Activated T-cell treated with anti-CD3 and anti-CD28 coated beads for 48 hours (primary cell): ENCODE measurements around the gene XRRA1.
"Not testable (repeated sequence)": the region's sequence is repeated elsewhere in the genome, so short reads cannot be mapped to it uniquely, and the experiment has no call there.

Experiments used
- DNase-seq: peaks from one replicate; pipeline ENCODE4 v3.0.0-alpha.2; 2020; ENCODE audit warnings: low read depth

Gene XRRA1

DNA sequence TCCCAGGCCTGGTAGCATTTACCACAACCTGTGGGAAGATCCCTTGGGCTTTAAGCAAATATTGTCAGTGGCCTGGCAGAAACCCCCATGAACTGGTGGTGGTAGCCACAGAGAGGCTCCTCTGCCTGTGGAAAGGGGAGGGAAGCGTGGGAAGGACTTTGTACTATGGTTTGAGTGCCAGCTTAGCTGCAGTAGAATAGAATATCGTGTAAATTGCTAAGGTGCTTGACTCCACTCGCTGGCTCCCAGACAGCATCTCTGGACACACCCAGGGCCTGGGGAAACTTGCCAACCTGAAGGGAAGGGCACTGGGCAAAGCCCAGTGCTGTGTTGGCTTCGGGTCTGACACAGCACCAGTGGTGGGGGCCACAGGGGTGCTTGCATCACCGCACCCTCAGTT is 52.6 kb downstream of the XRRA1 start:
- no peak for DNase-seq

DNA sequence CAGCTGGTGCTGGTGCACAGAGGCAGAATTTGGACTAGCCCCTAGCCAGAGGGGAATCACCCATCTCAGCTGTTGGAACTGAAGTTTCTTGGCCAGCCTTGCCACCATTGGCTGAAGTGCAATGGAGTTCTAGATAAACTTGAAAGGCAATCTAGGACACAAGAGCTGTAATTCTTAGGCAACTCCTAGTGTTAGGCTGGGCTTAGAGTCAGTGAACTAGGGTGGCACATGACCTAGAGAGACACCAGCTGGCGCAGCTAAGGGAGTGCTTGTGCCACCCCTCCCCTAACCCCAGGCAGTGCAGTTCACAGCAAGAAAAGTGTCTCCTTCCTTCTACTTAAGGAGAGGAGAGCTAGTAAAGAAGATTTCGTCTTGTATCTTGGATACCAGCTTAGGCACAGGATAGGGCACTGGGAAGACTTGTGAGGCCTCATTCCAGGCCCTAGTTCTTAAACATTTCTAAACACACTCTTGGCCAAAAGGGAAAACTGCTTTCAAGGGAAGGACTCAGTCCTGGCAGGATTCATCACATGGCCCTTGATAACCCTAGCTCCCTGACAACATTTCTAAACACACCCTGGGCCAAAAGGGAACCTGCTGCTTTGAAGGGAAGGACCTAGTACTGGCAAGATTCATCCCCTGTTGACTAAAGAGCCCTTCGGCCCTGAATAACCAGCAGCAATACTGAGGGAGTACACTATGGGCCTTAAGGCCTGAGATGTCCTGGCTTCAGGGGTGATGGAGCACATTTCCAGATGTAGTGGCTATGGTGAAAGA is 53.4 kb downstream of the XRRA1 start:
- DNase-seq, result no peak

GRCh38 chr11:74893015-74893414 is 55.9 kb downstream of the XRRA1 start:
- not testable (repeated sequence) for DNase-seq

DNA sequence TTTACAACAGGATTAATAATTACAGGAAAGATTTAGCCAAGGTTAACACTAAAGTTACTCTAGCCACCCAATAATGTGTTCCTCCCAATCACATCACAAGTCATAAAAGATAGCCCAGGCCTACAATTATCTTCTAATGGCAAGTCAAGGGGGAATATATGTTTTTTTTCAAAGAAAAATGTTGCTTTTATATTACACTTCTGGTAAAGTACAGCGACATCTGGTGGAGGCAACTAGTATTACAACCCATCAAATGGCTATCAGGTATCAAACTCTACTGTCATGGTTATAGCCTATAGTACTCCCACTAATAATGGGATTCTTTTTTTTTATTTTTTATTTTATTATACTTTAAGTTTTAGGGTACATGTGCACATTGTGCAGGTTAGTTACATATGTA is 71.8 kb downstream of the XRRA1 start:
- no peak for DNase-seq

- no peak for DNase-seq
Measured at GRCh38 chr11:74871037-74871436, 77.9 kb downstream of the XRRA1 start.

DNA sequence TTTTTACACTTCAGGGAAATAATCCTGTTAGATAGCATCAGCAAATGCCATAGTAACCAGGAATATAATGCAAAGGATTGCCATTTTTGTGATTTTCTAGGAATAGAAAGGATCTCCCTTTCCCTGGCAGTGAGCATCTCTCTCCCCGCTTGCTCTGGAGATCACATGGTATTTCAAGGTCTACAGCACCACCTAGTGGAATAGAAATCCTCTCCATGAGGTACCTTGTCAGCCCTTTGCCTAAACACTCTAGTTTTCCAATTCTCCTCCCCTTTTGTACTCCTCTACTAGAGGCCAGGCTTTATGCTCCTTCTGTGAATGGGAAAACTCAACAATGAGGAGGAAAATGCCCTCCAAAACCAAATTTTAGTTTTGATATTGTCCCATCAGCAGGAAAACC is 78.4 kb downstream of the XRRA1 start:
- no peak for DNase-seq

- DNase-seq, result no peak
Measured at GRCh38 chr11:74866557-74866956, 82.3 kb downstream of the XRRA1 start.

DNA sequence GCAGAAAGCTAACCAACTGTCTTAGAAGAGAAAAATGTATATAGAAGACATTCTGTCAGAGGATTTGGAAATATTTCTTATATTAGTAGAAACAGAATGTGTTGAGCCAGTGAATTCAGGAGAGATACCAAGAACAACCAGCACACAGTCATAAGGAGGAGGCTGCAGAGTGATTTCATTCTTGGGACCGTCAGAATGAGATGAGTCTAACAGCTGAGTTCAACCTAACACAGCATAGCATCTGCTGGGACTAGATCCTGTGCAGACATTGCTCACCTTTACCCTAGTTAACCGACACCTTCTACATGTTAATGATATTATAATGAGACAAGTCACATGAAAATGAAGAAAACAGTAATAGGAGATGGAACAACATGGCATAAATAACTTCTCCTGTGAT is 85.5 kb downstream of the XRRA1 start:
- no peak for DNase-seq

DNA sequence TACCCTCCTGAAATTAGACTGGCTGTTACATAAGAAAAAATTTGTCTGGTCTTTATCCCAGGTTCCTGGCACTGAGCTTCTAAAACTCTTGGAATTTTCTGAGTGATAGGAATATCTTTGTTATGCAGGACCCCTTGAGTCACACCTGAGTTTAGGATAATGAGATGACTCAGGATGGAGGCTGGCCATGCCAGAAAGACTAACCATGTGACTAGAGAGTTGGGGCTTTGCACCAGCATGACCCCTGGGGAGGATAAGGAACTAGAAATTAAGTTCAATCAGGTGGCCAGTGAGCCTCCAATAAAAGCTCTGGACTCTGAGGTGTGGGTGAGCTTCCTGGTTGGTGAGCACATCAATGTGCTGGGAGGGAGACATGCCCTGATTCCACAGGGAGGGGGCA is 88.1 kb downstream of the XRRA1 start:
- no peak for DNase-seq

GRCh38 chr11:74853223-74853622 is 95.7 kb downstream of the XRRA1 start:
- no peak for DNase-seq

GRCh38 chr11:74849525-74850391 is 99.1 kb downstream of the XRRA1 start:
- DNase-seq, result no peak

DNA sequence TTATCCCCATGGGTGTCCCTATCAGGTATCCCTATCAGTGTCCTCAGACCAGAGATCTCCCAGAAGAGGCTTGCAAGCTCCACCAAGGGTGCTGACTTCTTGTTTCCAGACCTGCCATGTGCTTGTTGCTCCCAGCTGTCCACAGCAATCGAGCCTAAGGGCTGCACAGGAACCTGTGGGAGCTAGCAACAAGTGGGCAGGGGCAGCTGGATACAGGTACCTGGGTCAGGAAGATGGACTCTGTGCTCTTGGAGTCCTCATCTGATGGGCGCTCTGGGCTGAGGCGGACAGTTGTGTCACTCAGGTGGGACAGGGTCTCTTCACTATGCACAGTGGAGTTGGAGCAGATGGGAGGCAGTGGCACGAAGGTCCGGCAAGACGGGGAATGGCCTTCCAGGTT is 101.0 kb downstream of the XRRA1 start:
- no peak for DNase-seq

- DNase-seq, result no peak
Measured at GRCh38 chr11:74847395-74847794, 101.5 kb downstream of the XRRA1 start.

DNA sequence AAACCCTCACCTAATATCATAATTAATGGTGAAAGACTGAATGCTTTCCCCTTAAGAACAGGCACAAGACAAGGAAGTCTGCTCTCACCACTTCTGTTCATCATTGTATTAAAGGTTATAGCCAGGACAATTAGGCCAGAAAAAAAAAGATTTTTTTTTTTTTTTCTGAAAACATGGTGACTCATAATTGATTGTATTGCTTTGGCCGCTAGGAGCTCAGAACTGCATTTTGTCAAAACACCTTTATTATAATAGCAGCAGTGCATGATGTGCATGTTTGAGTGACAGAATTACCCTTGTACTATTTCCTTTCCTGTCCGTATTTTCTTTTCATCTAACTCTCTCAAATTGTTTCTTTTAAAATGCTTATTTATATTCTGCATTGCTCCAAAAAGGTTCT is 102.1 kb downstream of the XRRA1 start:
- no peak for DNase-seq

DNA sequence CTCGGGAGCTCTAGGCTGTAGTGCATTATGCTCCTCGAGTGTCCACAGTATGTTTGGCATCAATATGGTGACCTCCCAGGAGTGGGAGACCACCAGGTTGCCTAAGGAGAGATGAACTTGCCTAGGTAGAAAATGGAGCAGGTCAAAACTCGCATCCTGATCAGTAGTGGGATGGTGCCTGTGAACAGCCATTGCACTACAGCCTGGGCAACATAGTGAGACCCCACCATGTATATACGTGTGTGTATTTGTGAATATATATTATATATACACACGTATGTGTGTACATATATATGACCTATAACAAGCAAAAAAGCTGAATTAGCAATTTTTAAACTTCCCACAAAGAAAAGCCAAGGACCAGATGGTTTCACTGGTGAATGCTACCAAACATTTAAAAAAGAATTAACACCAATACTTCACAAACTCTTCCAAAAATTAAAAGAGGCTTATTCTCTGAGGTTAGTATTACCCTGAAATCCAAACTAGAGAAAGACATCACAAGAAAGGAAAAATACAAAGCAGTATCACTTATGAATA is 102.8 kb downstream of the XRRA1 start:
- DNase-seq, result no peak

DNA sequence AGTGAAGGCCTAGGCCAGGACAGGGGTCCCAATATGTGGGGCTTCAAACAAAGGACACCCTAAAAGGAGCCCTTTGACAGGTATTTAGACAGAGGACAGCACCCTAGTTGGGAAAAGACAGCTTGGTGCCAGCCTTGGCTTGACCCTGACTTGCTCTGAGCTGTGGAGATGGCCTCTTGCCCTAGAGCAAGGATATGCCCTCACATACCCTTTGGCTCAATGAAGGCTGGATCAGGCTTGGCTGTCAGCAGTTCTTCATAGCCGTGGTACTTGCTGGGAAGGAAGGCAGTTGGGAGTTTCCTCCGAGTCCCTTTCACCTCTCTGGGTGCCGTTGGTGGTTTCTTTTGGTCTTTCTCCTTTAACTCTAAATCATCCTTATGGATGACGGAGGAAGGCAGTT is 104.0 kb downstream of the XRRA1 start:
- DNase-seq, result no peak

DNA sequence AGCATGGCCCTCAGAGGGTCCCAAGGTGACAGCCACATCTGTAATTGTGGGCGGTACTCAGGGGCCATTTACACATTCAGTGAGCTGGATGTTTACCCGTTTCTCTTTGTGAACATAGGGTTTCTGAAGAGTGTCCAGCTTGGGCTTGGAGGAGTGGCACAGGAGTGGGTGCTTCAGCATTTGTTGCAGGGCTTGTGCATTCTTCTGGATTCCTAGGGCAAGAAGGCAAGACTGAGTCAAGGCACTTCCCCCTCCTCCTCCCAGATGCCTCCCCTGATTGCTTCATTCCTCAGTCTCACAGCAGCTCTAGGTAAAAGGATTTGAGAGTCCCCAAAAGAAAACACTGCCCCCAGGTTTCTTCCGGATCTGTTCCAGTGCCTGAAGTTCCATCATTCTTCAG is 104.8 kb downstream of the XRRA1 start:
- no peak for DNase-seq

DNA sequence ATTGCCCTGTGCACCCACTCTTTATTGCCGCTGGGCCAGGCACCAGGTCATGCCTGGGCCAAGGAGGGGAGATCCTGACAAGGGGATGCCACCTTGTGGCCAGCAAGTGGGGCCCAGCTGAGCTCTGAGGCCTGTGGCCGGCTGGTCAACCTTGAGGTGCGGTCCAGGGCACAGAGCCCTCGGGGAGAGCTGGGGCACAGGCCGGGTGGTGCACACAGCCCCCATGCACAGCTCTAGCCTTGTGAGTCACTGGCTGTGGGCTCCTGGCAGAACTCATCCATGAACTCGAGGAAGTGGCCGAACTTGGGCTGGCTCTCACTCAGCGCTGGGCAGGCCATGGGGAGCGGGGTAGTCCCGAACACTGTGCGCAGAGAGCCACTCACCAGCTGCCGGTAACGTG is 105.9 kb downstream of the XRRA1 start:
- no peak for DNase-seq

DNA sequence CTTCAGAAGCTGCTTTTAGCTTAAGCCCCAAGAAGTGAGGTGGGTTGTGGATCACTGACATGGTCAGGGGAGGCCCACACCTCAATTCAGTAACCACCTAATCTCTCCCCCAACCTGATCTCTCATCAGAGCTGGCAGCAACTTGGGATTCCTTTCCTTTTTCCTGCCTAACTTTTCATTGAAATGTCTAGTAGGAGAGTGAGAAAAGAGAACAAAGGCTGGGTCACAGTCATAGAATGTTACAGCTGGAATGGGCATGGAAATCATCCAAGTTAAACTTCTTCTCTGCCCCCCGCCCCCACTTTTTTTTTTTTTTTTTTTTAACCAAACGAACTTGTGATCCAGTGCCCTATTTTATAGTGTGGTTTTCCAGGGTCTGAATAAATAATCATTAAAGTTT is 108.4 kb downstream of the XRRA1 start:
- no peak for DNase-seq

DNA sequence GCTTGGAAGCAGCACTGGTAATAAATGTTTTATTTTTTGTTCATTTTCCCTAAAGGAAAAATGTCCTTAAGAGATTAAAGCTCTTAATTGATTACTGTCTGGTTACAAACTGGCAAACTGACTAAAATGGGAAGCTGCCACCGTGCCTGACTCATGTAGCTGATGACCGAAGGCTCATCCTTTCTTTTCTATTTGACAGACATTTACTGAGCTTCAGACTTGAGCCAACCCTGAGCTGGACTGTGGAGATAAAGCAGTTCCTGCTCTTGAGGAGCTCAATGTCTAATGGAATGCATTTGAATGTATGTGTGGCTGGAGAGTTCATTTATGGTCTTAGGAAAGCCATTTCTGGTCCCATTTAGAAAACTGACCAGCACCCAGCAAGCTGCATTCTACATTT is 108.9 kb downstream of the XRRA1 start:
- DNase-seq, result no peak

GRCh38 chr11:74839446-74839845 is 109.4 kb downstream of the XRRA1 start:
- DNase-seq, result no peak

- no peak for DNase-seq
Measured at GRCh38 chr11:74838188-74838587, 110.7 kb downstream of the XRRA1 start.

DNA sequence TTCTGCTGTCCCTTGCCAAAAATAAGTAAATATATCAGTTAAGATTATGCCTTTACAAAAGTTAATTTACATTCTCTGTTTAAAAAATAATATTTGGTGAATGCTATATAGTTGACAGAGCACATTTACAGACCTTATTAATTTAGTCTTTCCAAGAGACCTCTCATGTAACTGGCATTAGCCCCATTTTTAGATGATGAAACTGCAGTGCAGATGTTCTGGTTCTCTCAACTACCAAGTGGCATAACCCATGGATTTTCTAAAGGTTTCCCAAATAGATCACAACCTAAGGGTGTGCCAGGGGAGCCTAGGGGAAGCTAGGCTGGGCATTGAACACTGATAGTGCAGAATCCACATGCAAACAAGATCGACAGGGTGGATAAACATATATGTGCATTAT is 111.7 kb downstream of the XRRA1 start:
- DNase-seq, result no peak
